Measurements from ENCODE around the gene TRMT61A. TPM values are rescaled to one million over a fixed set of nuclear protein-coding genes. Genes with fewer than 3 reads are reported as not detected.
A peak's percentile ranks its signal among the peaks of the same experiment; 100 is the strongest.

Gene TRMT61A
- total and polyA plus RNA-seq, 8 donors = 5.5 to 39.7 (median 15.9) TPM

GRCh38 chr14:103551338-103551762, 22.4 kb downstream of the TRMT61A start:
- intact Hi-C loops (cut with DNase I; ENCODE audit: low total_unique reads) = no loop called here
- Histone ChIP-seq H3K9me3 (no peaks in the 10 kb centered on the region), H3K27me3 (no peaks in the 10 kb centered on the region), H3K36me3 (no peaks in the 10 kb centered on the region), H3K27ac (peak overlapping the region in 4 of 5 donors; percentile 75 to 90 (median 80)), H3K4me3 (no peak overlapping the region), H3K4me1 (peaks cover 28 to 78% (median 48%) of the 10 kb centered on the region in 4 donors)
- 67 to 88% (median 81%) methylated on average over 14 to 17 of the region's 17 CpGs for WGBS, 5 donors
- DNase-seq = peak in 1 of 2 donors; percentile 26
- peak; percentile 74 for TF ChIP-seq EP300 (IDR thresholded peaks at IDR 0.05)
- no peak for TF ChIP-seq CTCF (IDR thresholded peaks at IDR 0.05)
- peak in 2 of 3 donors; percentile 10 to 66 for TF ChIP-seq POLR2AphosphoS5 (IDR thresholded peaks at IDR 0.05)

GRCh38 chr14:103552011-103552845, 23.2 kb downstream of the TRMT61A start:
- no peak overlapping the region for H3K4me3 ChIP-seq
- intact Hi-C loops (cut with DNase I; ENCODE audit: low total_unique reads) = no loop called here
- peak overlapping the region in 4 of 5 donors; percentile 75 to 90 (median 80) for H3K27ac ChIP-seq
- peaks cover 24 to 79% (median 44%) of the 10 kb centered on the region in 4 donors for H3K4me1 ChIP-seq
- TF ChIP-seq CTCF (IDR thresholded peaks at IDR 0.05) = no peak
- no peaks in the 10 kb centered on the region for H3K36me3 ChIP-seq
- WGBS, 5 donors = 61 to 85% (median 81%) methylated on average over 16 to 18 of the region's 18 CpGs
- no peaks in the 10 kb centered on the region for H3K9me3 ChIP-seq
- DNase-seq = peak in 1 of 2 donors; percentile 59
- no peaks in the 10 kb centered on the region for H3K27me3 ChIP-seq

GRCh38 chr14:103552846-103553210, 23.8 kb downstream of the TRMT61A start:
- WGBS, 5 donors = 71 to 97% (median 95%) methylated on average over 11 of the region's 11 CpGs

More at GRCh38 chr14:103552846-103553210, 23.8 kb downstream of the TRMT61A start:
- peak overlapping the region in 4 of 5 donors; percentile 75 to 90 (median 80) for H3K27ac ChIP-seq
- TF ChIP-seq CTCF (IDR thresholded peaks at IDR 0.05) = no peak
- TF ChIP-seq POLR2A (IDR thresholded peaks at IDR 0.05) = no peak
- TF ChIP-seq POLR2AphosphoS5 (IDR thresholded peaks at IDR 0.05) = no peak
- TF ChIP-seq EP300 (IDR thresholded peaks at IDR 0.05) = no peak
- H3K4me3 ChIP-seq = no peak overlapping the region
- peaks cover 29 to 85% (median 50%) of the 10 kb centered on the region in 4 donors for H3K4me1 ChIP-seq
- intact Hi-C loops (cut with DNase I; ENCODE audit: low total_unique reads) = no loop called here
- no peak for DNase-seq
- H3K9me3 ChIP-seq = no peaks in the 10 kb centered on the region
- H3K27me3 ChIP-seq = no peaks in the 10 kb centered on the region
- H3K36me3 ChIP-seq = peaks cover 0 to 4% (median under 1%) of the 10 kb centered on the region in 4 donors

Data from stomach (tissue), 9 donors.